IPS-20b (cell line): ENCODE results near the gene PAAF1.

Experiments
- H3K27ac ChIP-seq: one replicate; pipeline ENCODE4 v1.5.1; 2013; ENCODE audit warnings: low read length
- H3K27me3 ChIP-seq: 2 replicates; pipeline ENCODE4 v1.6.1; 2013; ENCODE audit warnings: mild to moderate bottlenecking, low read length, inconsistent platforms; ENCODE audit not compliant: insufficient read depth
- H3K36me3 ChIP-seq: 2 replicates; pipeline ENCODE4 v1.6.1; 2013; ENCODE audit warnings: low read depth, mild to moderate bottlenecking, inconsistent platforms, low read length, moderate library complexity; ENCODE audit not compliant: insufficient read depth
- H3K4me1 ChIP-seq: 2 replicates; pipeline ENCODE4 v1.6.1; 2013; ENCODE audit warnings: mild to moderate bottlenecking, control low read depth, inconsistent platforms, low read length, moderate library complexity; ENCODE audit not compliant: insufficient read depth
- H3K4me3 ChIP-seq: 2 replicates; pipeline ENCODE4 v1.5.1; 2013; ENCODE audit warnings: mild to moderate bottlenecking, low read length, inconsistent platforms
- H3K9ac ChIP-seq: 2 replicates; pipeline ENCODE4 v1.6.1; 2013; ENCODE audit warnings: low read depth, mild to moderate bottlenecking, inconsistent platforms, low read length, moderate library complexity
- H3K9me3 ChIP-seq: 2 replicates; pipeline ENCODE4 v1.6.1; 2013; ENCODE audit warnings: mild to moderate bottlenecking, low read depth, low read length, inconsistent platforms; ENCODE audit not compliant: insufficient read depth

The PAAF1 gene

GRCh38 chr11:73946798-73947458 lies 70.1 kb downstream of the PAAF1 start:
- H3K9ac ChIP-seq = no peak overlapping the region

DNA sequence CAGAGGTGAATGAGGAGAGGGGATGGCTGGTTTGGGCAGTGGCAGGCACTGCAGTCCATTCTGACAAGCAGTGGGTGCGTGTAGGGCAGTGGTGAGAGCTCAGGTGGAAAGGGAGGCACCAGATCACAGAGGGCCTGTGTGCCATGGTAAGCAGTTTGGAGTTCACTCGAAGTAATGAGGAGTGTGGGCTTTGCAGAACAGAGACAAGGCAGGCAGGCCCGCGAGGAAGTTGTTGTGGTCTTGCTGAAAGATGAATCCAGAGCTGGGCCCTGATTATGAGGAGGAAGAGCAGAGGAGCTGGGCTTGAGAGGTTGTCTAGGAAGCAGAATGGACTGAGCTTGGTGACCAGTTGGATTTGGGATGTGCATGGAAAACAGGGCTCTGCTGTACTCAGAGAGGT lies 72.4 kb downstream of the PAAF1 start:
- no peaks in the 10 kb centered on the region for H3K27me3 ChIP-seq
- H3K27ac ChIP-seq = no peak overlapping the region
- no peak overlapping the region for H3K4me3 ChIP-seq
- no peaks in the 10 kb centered on the region for H3K36me3 ChIP-seq
- peaks cover 8% of the 10 kb centered on the region for H3K9me3 ChIP-seq
- no peaks in the 10 kb centered on the region for H3K4me1 ChIP-seq
- H3K9ac ChIP-seq = no peak overlapping the region

More at GRCh38 chr11:73946798-73947458, 70.1 kb downstream of the PAAF1 start:
- Histone ChIP-seq H3K4me3 (no peak overlapping the region), H3K27ac (no peak overlapping the region), H3K27me3 (no peaks in the 10 kb centered on the region), H3K9me3 (peaks cover 11% of the 10 kb centered on the region), H3K36me3 (no peaks in the 10 kb centered on the region), H3K4me1 (no peaks in the 10 kb centered on the region)

GRCh38 chr11:73949912-73950311 lies 73.1 kb downstream of the PAAF1 start:
- Histone ChIP-seq H3K27me3 (no peaks in the 10 kb centered on the region), H3K27ac (no peak overlapping the region), H3K9me3 (peaks cover 8% of the 10 kb centered on the region), H3K4me3 (no peak overlapping the region), H3K4me1 (no peaks in the 10 kb centered on the region), H3K9ac (no peak overlapping the region), H3K36me3 (no peaks in the 10 kb centered on the region)

GRCh38 chr11:73950869-73951710 lies 74.3 kb downstream of the PAAF1 start, which contains the start of gene DNAJB13:
Gene DNAJB13, plus strand, starts transcription at chr11:73951026. Its CDS starts 44 bp downstream, at chr11:73951070.
- Histone ChIP-seq H3K4me1 (no peaks in the 10 kb centered on the region), H3K9ac (no peak within 1 kb of the TSS), H3K27ac (no peak within 1 kb of the TSS), H3K36me3 (no peaks in the 10 kb centered on the region), H3K9me3 (peaks cover 8% of the 10 kb centered on the region), H3K27me3 (no peaks in the 10 kb centered on the region), H3K4me3 (no peak within 1 kb of the TSS)

GRCh38 chr11:73951797-73952196 lies 75.0 kb downstream of the PAAF1 start:
- Histone ChIP-seq H3K4me3 (no peak overlapping the region), H3K36me3 (no peaks in the 10 kb centered on the region), H3K27ac (no peak overlapping the region), H3K27me3 (no peaks in the 10 kb centered on the region), H3K4me1 (no peaks in the 10 kb centered on the region), H3K9me3 (peaks cover 3% of the 10 kb centered on the region), H3K9ac (no peak overlapping the region)

GRCh38 chr11:73956876-73957653 lies 80.3 kb downstream of the PAAF1 start:
- H3K9me3 ChIP-seq = no peaks in the 10 kb centered on the region
- no peak overlapping the region for H3K27ac ChIP-seq
- H3K27me3 ChIP-seq = no peaks in the 10 kb centered on the region
- H3K4me1 ChIP-seq = no peaks in the 10 kb centered on the region
- H3K36me3 ChIP-seq = no peaks in the 10 kb centered on the region
- no peak overlapping the region for H3K9ac ChIP-seq
- no peak overlapping the region for H3K4me3 ChIP-seq

GRCh38 chr11:73957654-73958361 lies 81.0 kb downstream of the PAAF1 start:
- Histone ChIP-seq H3K9ac (no peak overlapping the region), H3K9me3 (no peaks in the 10 kb centered on the region), H3K36me3 (no peaks in the 10 kb centered on the region), H3K4me3 (no peak overlapping the region), H3K4me1 (no peaks in the 10 kb centered on the region), H3K27me3 (no peaks in the 10 kb centered on the region), H3K27ac (no peak overlapping the region)

- Histone ChIP-seq H3K4me1 (no peaks in the 10 kb centered on the region), H3K27ac (no peak overlapping the region), H3K9me3 (no peaks in the 10 kb centered on the region), H3K27me3 (no peaks in the 10 kb centered on the region), H3K9ac (no peak overlapping the region), H3K36me3 (no peaks in the 10 kb centered on the region), H3K4me3 (no peak overlapping the region)
These were observed 81.8 kb downstream of the PAAF1 start for GRCh38 chr11:73958521-73959141.

DNA sequence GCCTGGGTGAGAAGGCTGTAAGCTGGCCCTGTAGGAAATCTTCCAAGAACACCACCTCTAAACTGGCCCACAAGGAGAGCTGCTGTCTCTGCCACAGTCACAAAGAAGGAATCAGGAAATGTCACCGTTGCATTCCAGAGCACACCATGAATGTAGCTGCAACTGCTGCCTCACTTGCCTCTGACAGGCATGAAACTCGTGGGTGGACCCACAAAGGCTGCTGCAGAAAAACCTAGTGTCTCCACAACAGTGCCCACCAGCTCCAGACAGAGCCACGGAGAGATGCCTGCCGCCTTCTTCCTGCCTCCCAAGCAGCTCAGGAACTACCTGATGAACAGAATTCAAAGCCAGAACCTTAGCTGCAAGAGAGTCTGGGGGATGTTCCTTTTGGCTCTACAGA lies 84.5 kb downstream of the PAAF1 start:
- no peaks in the 10 kb centered on the region for H3K27me3 ChIP-seq
- no peaks in the 10 kb centered on the region for H3K36me3 ChIP-seq
- H3K4me3 ChIP-seq = no peak overlapping the region
- H3K27ac ChIP-seq = no peak overlapping the region
- H3K9ac ChIP-seq = no peak overlapping the region
- H3K4me1 ChIP-seq = no peaks in the 10 kb centered on the region
- no peaks in the 10 kb centered on the region for H3K9me3 ChIP-seq

DNA sequence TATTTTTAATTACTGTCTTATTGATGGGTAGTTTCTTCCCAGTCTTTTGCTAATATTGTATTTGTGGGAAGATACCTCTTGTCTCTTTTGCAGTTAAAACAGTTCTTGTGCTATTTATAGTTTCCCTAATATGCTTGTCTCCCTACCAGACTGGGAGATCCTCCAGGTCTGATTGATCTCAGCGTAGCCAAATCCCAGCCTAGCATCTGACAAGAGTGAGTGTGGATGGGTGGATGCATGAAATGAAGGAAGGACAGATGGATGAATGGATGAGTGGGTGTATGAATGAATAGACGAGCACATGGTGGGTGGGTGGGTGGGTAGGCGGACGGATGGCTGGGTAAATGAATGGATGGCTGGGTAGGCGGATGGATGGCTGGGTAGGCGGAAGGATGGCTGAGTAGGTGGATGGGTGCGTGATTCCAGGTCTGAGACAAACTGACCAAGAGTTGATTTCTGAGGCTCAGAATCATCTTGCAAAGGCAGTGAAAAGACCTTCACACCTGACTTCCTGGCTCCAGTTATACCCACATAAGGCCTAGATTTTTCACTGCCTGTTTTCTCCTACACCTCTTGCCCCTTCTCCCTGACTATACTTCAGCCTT lies 85.4 kb downstream of the PAAF1 start:
- Histone ChIP-seq H3K4me3 (no peak overlapping the region), H3K27me3 (no peaks in the 10 kb centered on the region), H3K36me3 (no peaks in the 10 kb centered on the region), H3K9ac (no peak overlapping the region), H3K9me3 (no peaks in the 10 kb centered on the region), H3K27ac (no peak overlapping the region), H3K4me1 (no peaks in the 10 kb centered on the region)
